HG02571 (cell line): ENCODE data around the gene TRMT2A.

Experiments used
- ATAC-seq: cut with Tn5 transposase; IDR thresholded peaks from one replicate; pipeline ENCODE4 v1.9.1; 2021; ENCODE audit warnings: mild to moderate bottlenecking, moderate library complexity; ENCODE audit not compliant: unreplicated experiment

Gene TRMT2A

GRCh38 chr22:20135806-20136602 is 19.0 kb upstream of the TRMT2A start:
- no peak for ATAC-seq

DNA sequence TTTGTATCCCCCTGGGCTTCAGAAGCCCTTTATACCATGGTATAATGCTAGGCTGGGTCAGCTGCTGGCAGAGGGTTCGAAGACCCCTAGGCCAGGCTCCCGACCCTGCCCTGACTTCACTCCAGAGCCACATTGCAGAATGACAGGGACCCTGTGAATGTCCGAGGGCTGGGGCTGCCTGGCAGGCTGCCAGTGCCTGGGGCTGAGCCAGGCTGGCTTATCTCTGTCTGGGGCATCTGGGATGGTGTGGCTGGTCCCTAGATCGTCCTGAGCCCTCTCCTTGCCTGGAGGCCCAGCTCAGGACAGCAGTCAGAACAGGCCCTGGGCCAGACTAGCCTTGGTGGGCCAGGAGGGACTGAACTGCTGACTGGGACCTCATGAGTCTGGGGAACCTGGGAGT is 18.2 kb upstream of the TRMT2A start:
- ATAC-seq: no peak

- ATAC-seq: no peak
These were observed 17.0 kb upstream of the TRMT2A start for GRCh38 chr22:20133930-20134549.

- ATAC-seq: no peak
These were observed 15.7 kb upstream of the TRMT2A start for GRCh38 chr22:20132686-20133246.

GRCh38 chr22:20131859-20132685 is 15.0 kb upstream of the TRMT2A start:
- ATAC-seq: peak; percentile 12

GRCh38 chr22:20131597-20131858 is 14.5 kb upstream of the TRMT2A start, which contains the start of gene ZDHHC8:
Gene ZDHHC8, plus strand, starts transcription at chr22:20131804. Its CDS starts 144 bp downstream, at chr22:20131948.
- ATAC-seq: peak; percentile 35

- ATAC-seq: peak; percentile 63
These were observed 13.9 kb upstream of the TRMT2A start for GRCh38 chr22:20130731-20131596.

GRCh38 chr22:20130319-20130718 is 13.3 kb upstream of the TRMT2A start:
- ATAC-seq: no peak

DNA sequence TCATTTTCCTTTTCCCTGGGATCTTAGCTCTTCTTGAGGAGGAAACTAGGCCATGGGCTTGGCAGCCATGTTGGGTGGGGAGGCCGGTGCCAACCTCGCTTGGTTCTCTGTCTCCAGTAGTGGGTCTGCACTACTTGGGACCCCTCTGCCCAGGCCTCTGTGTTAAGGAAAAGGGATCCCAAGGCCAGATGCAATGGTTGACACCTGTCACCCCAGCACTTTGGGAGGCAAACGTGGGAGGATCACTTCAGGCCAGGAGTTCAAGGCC is 12.7 kb upstream of the TRMT2A start:
- ATAC-seq: no peak

GRCh38 chr22:20128902-20129746 is 12.1 kb upstream of the TRMT2A start:
- no peak for ATAC-seq

- no peak for ATAC-seq
These were observed 11.5 kb upstream of the TRMT2A start for GRCh38 chr22:20128619-20128901.

DNA sequence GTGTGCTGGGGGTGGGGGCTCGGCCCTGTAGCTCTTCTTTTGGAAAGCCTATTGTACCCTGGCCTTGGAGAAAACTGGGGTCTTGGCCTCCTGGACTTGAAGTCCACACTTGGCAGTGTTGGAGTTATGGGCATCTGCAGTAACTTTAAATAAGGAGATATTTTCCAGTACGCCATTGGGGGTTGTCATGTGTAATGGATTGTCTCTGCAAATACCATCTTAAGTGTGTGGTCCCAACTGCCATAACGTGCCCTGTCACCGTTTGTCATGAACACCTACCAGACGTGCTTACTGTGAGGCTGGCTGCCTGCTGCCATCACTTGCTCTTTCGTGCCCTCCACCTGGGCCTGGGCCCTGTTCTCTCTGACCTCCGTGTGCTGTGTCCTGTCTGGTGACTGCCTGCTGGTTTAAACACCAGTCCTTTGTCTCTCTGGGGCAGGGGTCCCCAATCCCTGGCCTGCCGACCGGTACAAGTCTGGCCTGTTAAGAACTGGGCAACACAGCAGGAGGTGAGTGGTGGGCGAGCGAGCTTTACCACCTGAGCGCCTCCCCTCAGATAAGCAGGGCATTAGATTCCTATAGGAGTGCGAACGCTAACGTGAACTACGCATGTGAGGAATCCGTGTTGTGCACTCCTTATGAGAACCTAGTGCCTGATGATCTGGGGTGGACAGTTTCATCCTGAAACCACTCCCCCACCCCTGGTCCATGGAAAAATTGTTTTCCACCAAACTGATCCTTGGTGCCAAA is 11.0 kb upstream of the TRMT2A start:
- no peak for ATAC-seq

GRCh38 chr22:20127318-20127868 is 10.4 kb upstream of the TRMT2A start:
- ATAC-seq: no peak

DNA sequence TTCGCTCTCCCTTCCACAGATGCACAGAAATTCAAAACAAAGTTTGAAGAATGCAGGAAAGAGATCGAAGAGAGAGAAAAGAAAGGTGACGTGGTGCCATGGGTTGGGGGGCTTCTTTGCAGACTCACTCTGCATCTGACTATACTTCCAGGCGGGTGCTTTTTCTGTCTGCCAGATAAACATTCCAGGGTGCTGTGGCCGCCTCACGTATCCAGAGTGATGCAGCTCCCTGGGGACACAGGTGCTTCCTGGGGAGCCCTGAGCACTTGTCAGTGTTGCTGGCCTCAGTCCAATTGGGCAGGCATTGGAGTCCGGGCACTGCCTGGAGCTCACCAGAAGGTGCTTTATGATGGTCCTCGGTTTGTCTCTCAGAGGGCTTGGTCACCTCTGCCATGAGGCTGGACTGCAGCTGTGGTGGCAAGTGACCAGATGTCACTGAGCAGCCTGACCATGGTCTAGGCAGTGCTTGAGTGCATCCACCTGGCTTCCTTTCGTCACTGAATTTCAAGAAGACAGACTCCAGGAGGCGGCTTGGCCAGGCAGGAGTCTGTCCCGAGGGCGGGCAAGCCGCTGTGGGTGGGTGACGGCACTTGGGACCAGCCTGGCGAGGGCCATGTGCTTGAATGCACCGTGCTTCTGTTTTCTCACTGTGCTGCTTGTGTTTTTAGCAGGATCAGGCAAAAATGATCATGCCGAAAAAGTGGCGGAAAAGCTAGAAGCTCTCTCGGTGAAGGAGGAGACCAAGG is 9.4 kb upstream of the TRMT2A start:
- ATAC-seq: no peak

- no peak for ATAC-seq
These were observed 8.5 kb upstream of the TRMT2A start for GRCh38 chr22:20125201-20126174.

GRCh38 chr22:20124083-20124787 is 7.2 kb upstream of the TRMT2A start:
- ATAC-seq: no peak
